ENCODE measurements around the gene SLC46A2. TPM values are rescaled to one million over a fixed set of nuclear protein-coding genes. Genes with fewer than 3 reads are reported as not detected.

The SLC46A2 gene
- total and polyA plus RNA-seq, 2 donors (not counting 1 experiment from before 2014, with no cell fraction given), result 0.18 TPM; not detected in 1

DNA sequence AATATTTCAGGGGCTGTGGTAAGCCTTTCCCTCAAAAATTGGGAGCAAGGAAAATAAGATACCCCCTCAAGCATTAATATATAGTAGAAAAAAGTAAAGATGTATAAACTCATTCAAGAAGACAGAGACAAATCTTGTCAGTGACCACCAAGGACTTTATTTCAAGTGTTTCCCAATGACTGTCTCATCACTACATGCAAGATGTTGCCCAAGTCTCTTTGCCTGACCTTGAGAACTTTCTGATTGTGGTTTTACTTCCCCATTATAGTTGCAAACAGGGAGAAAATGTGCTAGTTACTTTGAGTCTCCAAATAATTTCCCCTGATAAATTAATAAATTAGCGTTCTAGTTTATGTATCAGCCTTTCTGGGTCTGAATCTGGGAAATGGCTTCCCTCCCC, 4.0 kb upstream of the SLC46A2 start:
- peaks cover 30% of the 10 kb centered on the region for H3K4me1 Mint-ChIP-seq
- TF ChIP-seq CTCF (IDR thresholded peaks at IDR 0.05), result no peak
- no peak for TF ChIP-seq EZH2 (IDR thresholded peaks at IDR 0.05; ENCODE audit: borderline replicate concordance, insufficient read depth, low read depth, low read length, poor library complexity, severe bottlenecking)
- H2AFZ ChIP-seq (ENCODE audit: insufficient read depth, low read depth, low read length, poor library complexity, severe bottlenecking), result no peak overlapping the region
- no peak overlapping the region for H3K4me3 Mint-ChIP-seq
- no peak overlapping the region for H3K4me2 ChIP-seq (replicated peaks; ENCODE audit: low read depth, low read length, poor library complexity, severe bottlenecking)
- H3K27ac ChIP-seq (ENCODE audit: low read length in 2 of 2), result no peak overlapping the region
- H3K4me1 ChIP-seq (ENCODE audit: control insufficient read depth in 2 of 2, insufficient read depth in 2 of 2, low read length in 2 of 2), result peaks cover 25 to 31% of the 10 kb centered on the region in 2 donors
- no peak overlapping the region for H3K4me3 ChIP-seq (ENCODE audit: control extremely low read depth in 1 of 5, extremely low read depth in 1 of 5, insufficient read depth in 1 of 5, low read depth in 2 of 5, low read length in 4 of 5)
- H4K20me1 ChIP-seq (ENCODE audit: control insufficient read depth, insufficient read depth, low read length, poor library complexity, severe bottlenecking), result no peaks in the 10 kb centered on the region
- H3K27ac Mint-ChIP-seq, result no peak overlapping the region
- no peak for DNase-seq
- H3K9ac ChIP-seq (ENCODE audit: low read length), result no peak overlapping the region
- H3K9me3 ChIP-seq (ENCODE audit: control extremely low read depth in 1 of 3, control insufficient read depth in 2 of 3, insufficient read depth in 1 of 3, low read length in 2 of 3), result peaks cover 0 to 2% (median 0%) of the 10 kb centered on the region in 3 donors
- peaks cover 33% of the 10 kb centered on the region for H3K27me3 Mint-ChIP-seq
- no peak for ATAC-seq (ENCODE audit: low read depth)
- no peaks in the 10 kb centered on the region for H3K79me2 ChIP-seq (ENCODE audit: control insufficient read depth, insufficient read depth, low read length)
- CTCF ChIA-PET, result interaction anchor here (3.1 kb wide), 1 partner anchor 9 kb away, joined by 18 read pairs; no protein-coding TSS in a partner anchor
- H3K36me3 ChIP-seq (replicated peaks in 1 of 2; ENCODE audit: control extremely low read depth in 1 of 2, control insufficient read depth in 1 of 2, extremely low read depth in 1 of 2, insufficient read depth in 2 of 2, low read length in 1 of 2), result no peaks in the 10 kb centered on the region
- WGBS (ENCODE audit: insufficient coverage), result no CpG with 5 or more reads among the region's 1 CpG
- intact Hi-C loops (cut with micrococcal nuclease), result no loop called here
- POLR2A ChIA-PET, result no interaction called here
- no peaks in the 10 kb centered on the region for H3K9me3 Mint-ChIP-seq (ENCODE audit: insufficient read depth)
- H3K27me3 ChIP-seq (replicated peaks in 1 of 4; ENCODE audit: control extremely low read depth in 1 of 4, control insufficient read depth in 3 of 4, insufficient read depth in 4 of 4, low read length in 3 of 4), result peaks cover 0 to 31% (median 22%) of the 10 kb centered on the region in 4 experiments

GRCh38 chr9:112894041-112894440, 3.4 kb upstream of the SLC46A2 start:
- peaks cover 40% of the 10 kb centered on the region for H3K27me3 Mint-ChIP-seq
- Histone ChIP-seq H3K9ac (ENCODE audit: low read length) (no peak overlapping the region), H3K27me3 (replicated peaks in 1 of 4; ENCODE audit: control extremely low read depth in 1 of 4, control insufficient read depth in 3 of 4, insufficient read depth in 4 of 4, low read length in 3 of 4) (peaks cover 0 to 35% (median 22%) of the 10 kb centered on the region in 4 experiments), H3K27ac (ENCODE audit: low read length in 2 of 2) (no peak overlapping the region), H4K20me1 (ENCODE audit: control insufficient read depth, insufficient read depth, low read length, poor library complexity, severe bottlenecking) (no peaks in the 10 kb centered on the region), H3K4me1 (ENCODE audit: control insufficient read depth in 2 of 2, insufficient read depth in 2 of 2, low read length in 2 of 2) (peaks cover 25 to 31% of the 10 kb centered on the region in 2 donors), H3K79me2 (ENCODE audit: control insufficient read depth, insufficient read depth, low read length) (no peaks in the 10 kb centered on the region), H3K9me3 (ENCODE audit: control extremely low read depth in 1 of 3, control insufficient read depth in 2 of 3, insufficient read depth in 1 of 3, low read length in 2 of 3) (peaks cover 0 to 3% (median 0%) of the 10 kb centered on the region in 3 donors), H3K4me2 (replicated peaks; ENCODE audit: low read depth, low read length, poor library complexity, severe bottlenecking) (no peak overlapping the region), H2AFZ (ENCODE audit: insufficient read depth, low read depth, low read length, poor library complexity, severe bottlenecking) (no peak overlapping the region), H3K36me3 (replicated peaks in 1 of 2; ENCODE audit: control extremely low read depth in 1 of 2, control insufficient read depth in 1 of 2, extremely low read depth in 1 of 2, insufficient read depth in 2 of 2, low read length in 1 of 2) (no peaks in the 10 kb centered on the region), H3K4me3 (ENCODE audit: control extremely low read depth in 1 of 5, extremely low read depth in 1 of 5, insufficient read depth in 1 of 5, low read depth in 2 of 5, low read length in 4 of 5) (no peak overlapping the region)
- peaks cover 30% of the 10 kb centered on the region for H3K4me1 Mint-ChIP-seq
- intact Hi-C loops (cut with micrococcal nuclease), result no loop called here
- TF ChIP-seq CTCF (IDR thresholded peaks at IDR 0.05) (no peak), EZH2 (IDR thresholded peaks at IDR 0.05; ENCODE audit: borderline replicate concordance, insufficient read depth, low read depth, low read length, poor library complexity, severe bottlenecking) (no peak)
- no peaks in the 10 kb centered on the region for H3K9me3 Mint-ChIP-seq (ENCODE audit: insufficient read depth)
- no peak for ATAC-seq (ENCODE audit: low read depth)
- WGBS (ENCODE audit: insufficient coverage), result no CpG with 5 or more reads among the region's 1 CpG
- H3K27ac Mint-ChIP-seq, result no peak overlapping the region
- CTCF ChIA-PET, result interaction anchor here (3.1 kb wide), 1 partner anchor 9 kb away, joined by 18 read pairs; no protein-coding TSS in a partner anchor
- no peak for DNase-seq
- H3K4me3 Mint-ChIP-seq, result no peak overlapping the region
- POLR2A ChIA-PET, result no interaction called here
